RPMI7951 (cell line): ENCODE measurements around the gene RHBDD1. TPM values are rescaled to one million over a fixed set of nuclear protein-coding genes. Genes with fewer than 3 reads are reported as not detected.
A peak's percentile ranks its signal among the peaks of the same experiment; 100 is the strongest.
"Not testable (repeated sequence)": the region's sequence is repeated elsewhere in the genome, so short reads cannot be mapped to it uniquely, and the experiment has no call there.

Source experiments
- DNase-seq: peaks from one replicate; pipeline ENCODE4 v3.0.0-alpha.2; 2012; ENCODE audit warnings: low read depth
- total RNA-seq: library from RNA; depleted of rRNA; stranded (reverse); fragments of >200 nt; shearing (Covaris generic); gene quantifications from 2 replicates; pipeline ENCODE4 v1.2.3, GENCODE V29; 2014

Gene RHBDD1
- total RNA-seq, 1 experiment from 2014 or later = 7.9 TPM

DNA sequence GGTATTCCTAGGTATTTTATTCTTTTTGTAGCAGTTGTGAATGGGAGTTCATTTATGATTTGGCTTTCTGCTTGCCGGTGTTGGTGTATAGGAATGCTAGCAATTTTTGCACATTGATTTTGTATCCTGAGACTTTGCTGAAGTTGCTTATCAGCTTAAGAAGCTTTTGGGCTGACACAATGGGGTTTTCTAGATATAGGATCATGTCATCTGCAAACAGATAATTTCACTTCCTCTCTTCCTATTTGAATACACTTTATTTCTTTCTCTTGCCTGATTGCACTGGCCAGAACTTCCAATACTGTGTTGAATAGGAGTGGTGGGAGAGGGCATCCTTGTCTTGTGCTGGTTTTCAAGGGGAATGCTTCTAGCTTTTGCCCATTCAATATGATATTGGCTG is 7.1 kb downstream of the RHBDD1 start:
- DNase-seq = not testable (repeated sequence)

GRCh38 chr2:226845386-226846116 is 9.7 kb downstream of the RHBDD1 start:
- no peak for DNase-seq

DNA sequence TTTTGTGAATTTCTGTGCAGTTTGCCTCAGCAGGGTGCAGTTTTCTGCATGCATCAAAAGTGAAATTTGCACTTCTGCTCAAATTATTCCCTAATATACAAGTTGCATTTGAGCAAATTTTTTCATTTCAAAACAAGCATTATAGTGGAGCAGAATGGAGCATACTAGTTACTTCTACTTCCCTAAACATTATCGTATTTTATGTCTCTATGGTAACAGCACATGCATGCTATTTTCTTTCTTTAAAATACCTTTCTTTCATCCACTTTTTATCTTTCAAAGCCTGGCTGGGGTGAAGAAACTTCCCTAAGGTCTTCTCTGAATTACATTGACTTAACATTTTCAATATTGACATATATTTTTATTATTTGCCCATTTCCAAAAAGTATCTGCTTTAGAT is 11.2 kb downstream of the RHBDD1 start:
- DNase-seq = no peak

DNA sequence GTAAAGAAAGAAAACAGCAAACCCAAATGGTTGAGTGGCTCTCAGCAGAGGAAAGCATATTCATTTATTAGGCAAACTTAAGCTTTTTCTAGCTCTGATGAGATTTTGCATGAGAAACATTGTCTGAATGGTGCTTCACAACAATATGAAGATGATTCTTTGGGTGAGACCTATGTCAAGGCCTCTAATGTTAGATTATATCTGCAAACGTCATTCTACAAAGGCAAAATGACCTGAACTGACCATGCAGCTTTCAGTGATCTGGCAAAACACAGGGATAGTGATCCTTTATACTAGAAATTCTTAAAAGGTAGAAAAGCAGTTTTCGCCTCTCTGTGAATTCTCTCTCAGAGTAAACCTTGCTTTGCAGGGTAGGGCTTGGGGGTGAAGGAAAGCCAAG is 11.7 kb downstream of the RHBDD1 start:
- DNase-seq = no peak

GRCh38 chr2:226849349-226849748 is 13.5 kb downstream of the RHBDD1 start:
- DNase-seq = no peak

DNA sequence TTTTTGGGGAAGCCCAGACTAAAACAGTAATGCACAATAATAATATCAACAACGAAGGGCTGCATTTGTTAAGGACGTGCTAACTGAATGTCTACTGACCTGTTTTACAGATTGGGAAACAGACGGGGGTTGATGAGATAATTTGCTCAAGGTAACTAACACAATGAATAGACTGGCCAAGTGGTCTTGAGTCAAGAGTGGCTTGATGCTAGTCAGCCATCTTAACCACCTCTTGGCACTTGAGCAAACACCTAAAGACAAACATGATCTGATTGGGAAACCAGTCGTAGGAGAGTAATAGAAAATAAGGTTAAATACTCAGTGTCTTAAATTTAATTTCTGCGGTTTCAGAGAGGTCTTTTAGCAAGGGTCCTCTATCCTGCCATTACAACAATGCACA is 14.2 kb downstream of the RHBDD1 start:
- no peak for DNase-seq

- DNase-seq = no peak
These were observed 19.9 kb downstream of the RHBDD1 start for GRCh38 chr2:226855787-226856186.

DNA sequence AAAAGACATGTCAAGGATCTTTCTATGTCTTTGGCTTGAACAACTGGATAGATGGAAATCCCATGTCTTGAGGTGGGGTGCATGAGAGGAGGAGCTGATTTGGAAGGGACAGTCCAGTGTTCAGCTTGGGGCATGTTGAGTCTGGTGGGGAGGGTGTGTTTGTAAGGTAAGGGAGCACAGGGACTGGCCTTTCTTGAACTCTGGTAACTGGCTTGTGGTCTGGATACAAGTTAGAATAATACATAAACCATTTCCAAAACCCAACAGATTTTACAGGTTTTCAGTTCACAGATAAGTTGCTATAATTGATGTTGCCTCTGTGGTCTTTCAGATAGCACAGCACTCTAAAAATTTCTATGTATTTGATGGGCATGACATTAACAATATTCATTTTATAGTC is 24.2 kb downstream of the RHBDD1 start:
- DNase-seq = no peak

DNA sequence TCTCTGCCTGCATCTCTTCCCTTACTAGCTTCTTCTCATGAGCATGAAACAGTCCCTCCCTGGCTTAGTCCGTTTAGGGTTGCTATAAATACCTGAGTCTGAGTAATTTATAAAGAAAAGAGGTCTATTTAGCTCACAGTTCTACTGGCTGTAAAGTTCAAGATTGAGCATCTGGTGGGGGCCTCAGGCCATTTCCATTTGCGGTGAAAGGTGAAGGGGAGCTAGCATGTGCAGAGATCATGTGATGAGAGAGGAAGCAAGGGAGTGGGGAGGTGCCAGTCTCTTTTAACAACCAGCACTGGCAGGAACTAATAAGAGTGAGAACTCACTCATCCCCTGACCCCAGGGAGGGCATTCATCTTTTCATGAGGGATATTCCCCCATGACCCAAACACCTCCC is 26.8 kb downstream of the RHBDD1 start:
- peak; percentile 54 for DNase-seq

DNA sequence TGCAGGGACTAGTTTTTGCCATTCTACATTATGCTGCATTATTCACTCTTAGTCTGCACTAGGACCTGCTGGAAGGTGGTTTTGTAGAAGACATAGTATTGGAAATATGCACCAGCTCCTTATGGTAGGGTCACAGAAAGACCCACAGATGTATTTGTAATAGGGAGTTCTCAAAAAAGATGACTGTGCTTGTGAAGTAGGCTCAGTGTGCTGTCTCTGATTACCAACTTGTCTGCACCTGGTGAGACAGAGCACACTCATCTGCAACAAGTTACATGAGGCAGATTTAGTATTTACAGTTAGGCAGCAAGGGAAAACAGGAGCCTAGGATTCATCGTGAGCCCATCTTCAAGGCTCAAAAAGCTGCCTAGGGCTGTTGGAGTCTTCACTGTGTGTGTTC is 29.4 kb downstream of the RHBDD1 start:
- no peak for DNase-seq

DNA sequence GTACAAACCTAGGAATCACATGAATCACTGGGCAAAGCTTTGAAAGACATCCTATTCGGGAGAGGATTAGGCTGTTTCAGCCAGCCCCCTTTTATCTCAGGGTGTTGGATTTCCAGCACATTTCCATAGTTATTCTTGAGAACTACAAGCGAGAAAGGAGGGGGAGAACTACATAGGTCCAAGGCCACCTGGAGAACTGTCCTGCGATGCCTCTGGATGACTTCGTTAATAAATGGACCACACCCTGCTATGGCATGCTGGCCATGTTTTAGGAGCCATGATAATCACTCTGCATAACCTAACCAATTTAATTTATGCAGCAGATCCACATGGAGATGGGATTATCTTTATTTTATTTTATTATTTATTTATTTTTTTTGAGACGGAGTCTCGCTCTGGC is 29.9 kb downstream of the RHBDD1 start:
- no peak for DNase-seq

GRCh38 chr2:226868331-226869162 is 32.7 kb downstream of the RHBDD1 start:
- no peak for DNase-seq

DNA sequence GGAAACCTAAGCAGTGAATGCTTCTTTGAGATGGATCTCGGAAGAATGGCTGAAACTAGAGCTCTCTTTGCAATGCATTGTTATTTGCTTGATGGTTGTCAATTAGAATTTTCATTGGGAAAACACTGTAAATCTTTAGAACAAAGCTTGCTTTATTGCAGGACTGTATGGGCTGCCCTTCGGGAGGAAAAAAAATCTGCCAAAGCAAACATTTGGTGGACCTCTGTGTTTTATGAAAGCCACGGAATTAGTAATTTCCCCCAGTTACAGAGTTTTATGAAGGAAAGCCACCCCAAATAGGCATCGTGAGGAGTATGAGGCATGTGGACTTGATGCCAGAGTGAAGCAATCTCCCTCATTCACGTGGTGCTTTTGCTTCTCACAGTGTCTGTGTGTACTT is 33.5 kb downstream of the RHBDD1 start:
- DNase-seq = no peak

DNA sequence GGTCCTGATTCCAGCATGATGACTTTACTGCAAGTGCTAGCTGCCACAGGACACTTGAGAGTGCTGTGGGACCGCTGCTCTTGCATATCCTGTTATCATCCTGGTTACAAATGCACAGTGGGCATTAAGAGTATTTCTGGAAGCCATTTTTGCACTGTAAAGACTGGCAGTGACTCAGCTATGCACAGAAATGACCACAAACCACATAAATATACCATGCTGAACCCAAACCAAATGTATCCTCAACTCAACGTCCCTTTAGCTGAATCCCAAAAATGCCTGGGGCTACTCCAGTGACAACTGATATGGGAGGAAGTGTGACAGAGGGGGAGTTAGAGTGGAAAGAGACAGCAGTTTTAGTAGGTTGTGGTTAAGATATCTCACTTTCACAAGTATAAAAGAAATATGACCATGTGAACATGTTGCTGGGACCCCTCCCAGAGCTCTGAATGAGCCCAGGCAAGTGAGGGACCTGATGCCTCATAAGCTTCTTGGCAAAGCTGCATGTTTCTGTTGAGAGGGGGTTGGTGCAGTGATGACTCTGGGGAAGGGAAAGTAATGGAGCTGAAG is 37.3 kb downstream of the RHBDD1 start:
- peak; percentile 89 for DNase-seq

GRCh38 chr2:226873826-226874225 is 38.0 kb downstream of the RHBDD1 start:
- no peak for DNase-seq

DNA sequence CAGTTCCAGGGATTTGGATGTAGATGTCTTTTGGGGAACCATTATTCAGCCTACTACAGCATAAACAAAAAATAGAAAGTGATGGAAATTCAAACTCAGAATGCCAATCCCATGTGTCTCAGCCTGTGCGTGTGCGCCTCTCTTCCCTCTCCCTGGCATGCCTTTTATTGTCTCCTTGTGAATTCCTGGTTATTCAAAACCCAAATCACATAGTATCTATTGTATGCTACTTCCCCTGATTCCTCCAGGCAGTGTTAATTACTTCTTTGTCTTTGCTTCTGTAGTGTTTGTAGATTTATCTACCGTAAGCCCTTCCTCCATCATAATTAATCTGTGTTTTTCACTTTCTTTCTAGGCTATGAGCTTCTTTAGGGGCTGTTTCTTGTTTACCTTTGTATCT is 38.9 kb downstream of the RHBDD1 start:
- no peak for DNase-seq

- no peak for DNase-seq
These were observed 39.8 kb downstream of the RHBDD1 start for GRCh38 chr2:226875438-226876225.

DNA sequence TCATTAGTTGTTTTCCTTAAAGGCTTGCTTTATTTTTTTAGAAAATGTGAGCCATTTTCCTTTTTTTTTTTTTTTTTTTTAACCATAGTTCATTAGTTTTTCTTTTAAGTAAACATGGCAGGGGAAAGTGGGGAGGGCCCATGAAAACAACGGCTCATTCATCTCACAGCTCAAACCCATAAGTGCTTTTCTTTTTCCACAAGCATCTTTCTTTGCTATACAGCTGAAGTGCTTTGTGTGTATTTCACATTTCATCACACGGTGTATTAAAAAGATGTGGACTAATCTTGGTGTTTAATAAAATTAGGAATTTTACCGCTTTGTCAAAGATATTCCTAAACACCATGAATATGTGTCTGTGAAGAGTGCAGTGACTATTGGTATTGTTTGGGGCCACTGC is 41.6 kb downstream of the RHBDD1 start:
- DNase-seq = no peak

DNA sequence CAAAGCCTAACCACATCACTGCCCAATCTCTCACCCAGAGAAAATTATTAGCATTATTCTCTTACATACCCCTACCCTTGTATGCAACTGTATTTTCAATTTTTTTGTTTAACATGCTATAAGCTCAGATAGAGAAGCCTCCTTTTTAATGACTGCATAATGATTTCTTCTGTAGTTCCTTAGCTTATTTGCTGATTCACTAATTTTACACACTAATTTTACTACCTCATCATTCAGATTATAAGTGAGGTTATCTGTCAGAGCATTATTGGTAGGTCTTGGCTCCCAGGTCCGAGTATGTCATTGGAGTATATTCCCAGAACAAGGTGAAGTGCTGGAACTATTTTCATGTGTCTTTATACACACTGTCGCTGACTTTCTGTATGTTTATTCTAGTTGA is 45.4 kb downstream of the RHBDD1 start:
- DNase-seq = no peak

- no peak for DNase-seq
These were observed 46.8 kb downstream of the RHBDD1 start for GRCh38 chr2:226882606-226883005.

DNA sequence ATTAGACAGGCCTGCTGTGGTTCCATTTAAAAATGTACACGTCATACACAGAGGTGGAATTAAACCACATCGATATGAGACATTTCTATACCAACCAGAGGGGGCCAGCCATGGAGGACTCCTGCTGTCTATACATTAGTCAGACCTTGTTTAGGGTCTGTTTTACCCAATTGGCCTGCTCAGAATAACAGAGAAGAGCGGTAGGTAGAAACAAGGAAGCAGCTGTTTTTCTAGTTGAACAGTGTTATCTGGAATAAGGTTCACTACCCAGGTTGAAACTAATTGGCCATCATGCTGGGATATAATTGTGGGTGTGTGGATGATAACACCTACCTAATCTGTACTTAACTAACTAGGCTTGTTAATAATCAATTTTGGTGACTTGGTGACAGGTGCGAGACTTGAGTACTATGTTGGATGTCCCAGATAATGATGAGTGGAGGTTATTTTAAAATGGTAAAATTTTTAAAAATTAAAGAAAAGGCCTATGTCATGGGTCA is 47.5 kb downstream of the RHBDD1 start:
- no peak for DNase-seq

- DNase-seq = no peak
These were observed 48.3 kb downstream of the RHBDD1 start for GRCh38 chr2:226884166-226884565.
